GM18519 (cell line): ENCODE data around the gene ZNF688.
"Not testable (repeated sequence)": the region's sequence is repeated elsewhere in the genome, so short reads cannot be mapped to it uniquely, and the experiment has no call there.

Source experiments
- ATAC-seq: cut with Tn5 transposase; IDR thresholded peaks from one replicate; pipeline ENCODE4 v1.9.1; 2021; ENCODE audit warnings: mild to moderate bottlenecking, moderate library complexity; ENCODE audit not compliant: unreplicated experiment, low FRiP score

The ZNF688 gene

GRCh38 chr16:30535106-30535776, 36.3 kb downstream of the ZNF688 start:
- ATAC-seq, result no peak

GRCh38 chr16:30534368-30535105, 37.0 kb downstream of the ZNF688 start, which contains the start of gene ZNF747:
Gene ZNF747 (minus strand): TSS chr16:30534858. CDS start chr16:30534679, 179 bp downstream.
- ATAC-seq, result no peak

- no peak for ATAC-seq
These were observed 37.7 kb downstream of the ZNF688 start for GRCh38 chr16:30533748-30534367.

- no peak for ATAC-seq
These were observed 38.4 kb downstream of the ZNF688 start for GRCh38 chr16:30533146-30533522.

- ATAC-seq, result no peak
These were observed 39.0 kb downstream of the ZNF688 start for GRCh38 chr16:30532285-30533145.

GRCh38 chr16:30530163-30531037, 41.1 kb downstream of the ZNF688 start:
- ATAC-seq, result no peak

- no peak for ATAC-seq
These were observed 42.6 kb downstream of the ZNF688 start for GRCh38 chr16:30528799-30529457.

GRCh38 chr16:30527635-30528178, 43.8 kb downstream of the ZNF688 start:
- ATAC-seq, result no peak

- ATAC-seq, result peak; percentile 61
These were observed 44.5 kb downstream of the ZNF688 start for GRCh38 chr16:30526823-30527634.

GRCh38 chr16:30526137-30526822, 45.2 kb downstream of the ZNF688 start, which contains the start of gene ZNF768:
Gene ZNF768 (minus strand): TSS chr16:30526566. CDS start chr16:30526413, 153 bp downstream.
- peak; percentile 16 for ATAC-seq

- no peak for ATAC-seq
These were observed 45.7 kb downstream of the ZNF688 start for GRCh38 chr16:30525844-30526136.

GRCh38 chr16:30524575-30525568, 46.6 kb downstream of the ZNF688 start:
- ATAC-seq, result no peak

GRCh38 chr16:30523768-30524574, 47.5 kb downstream of the ZNF688 start:
- no peak for ATAC-seq

- not testable (repeated sequence) for ATAC-seq
These were observed 48.6 kb downstream of the ZNF688 start for GRCh38 chr16:30522702-30523463.
